Measurements from ENCODE around the gene C20orf204.
A peak's percentile ranks its signal among the peaks of the same experiment; 100 is the strongest.

Gene C20orf204

DNA sequence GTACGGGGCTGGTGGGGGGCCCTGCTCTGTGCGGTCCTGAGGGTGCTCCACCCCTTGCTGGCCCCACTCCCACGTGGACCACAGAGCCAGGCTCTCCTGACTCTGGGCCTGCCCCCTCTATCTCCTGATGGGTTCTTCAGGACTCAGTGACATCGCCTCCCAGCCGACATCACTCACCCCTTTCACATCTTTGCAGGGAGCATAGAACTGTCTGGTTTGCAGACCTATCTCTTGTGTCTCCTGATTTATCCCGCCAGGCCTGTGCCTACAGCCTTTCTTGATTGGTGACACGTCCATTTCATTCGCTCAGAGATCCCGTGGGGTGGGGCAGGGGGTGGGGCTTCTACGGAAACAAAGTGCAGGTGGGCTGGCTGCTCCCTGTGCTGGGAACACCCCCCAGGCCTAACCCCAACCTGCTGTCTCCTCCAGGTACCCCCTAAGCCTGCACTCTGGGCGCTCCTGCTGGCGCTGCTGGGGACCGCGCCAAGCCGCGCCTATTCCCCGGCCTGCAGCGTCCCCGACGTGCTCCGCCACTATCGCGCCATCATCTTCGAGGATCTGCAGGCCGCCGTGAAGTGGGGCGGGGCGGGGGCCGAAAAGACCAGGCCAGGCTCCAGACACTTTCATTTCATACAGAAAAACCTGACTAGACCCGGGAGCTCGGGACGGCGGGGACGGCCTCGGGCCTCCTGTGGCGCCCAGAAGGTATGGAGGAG is 1.7 kb downstream of the C20orf204 start:
- TF ChIP-seq, protein P1, sequence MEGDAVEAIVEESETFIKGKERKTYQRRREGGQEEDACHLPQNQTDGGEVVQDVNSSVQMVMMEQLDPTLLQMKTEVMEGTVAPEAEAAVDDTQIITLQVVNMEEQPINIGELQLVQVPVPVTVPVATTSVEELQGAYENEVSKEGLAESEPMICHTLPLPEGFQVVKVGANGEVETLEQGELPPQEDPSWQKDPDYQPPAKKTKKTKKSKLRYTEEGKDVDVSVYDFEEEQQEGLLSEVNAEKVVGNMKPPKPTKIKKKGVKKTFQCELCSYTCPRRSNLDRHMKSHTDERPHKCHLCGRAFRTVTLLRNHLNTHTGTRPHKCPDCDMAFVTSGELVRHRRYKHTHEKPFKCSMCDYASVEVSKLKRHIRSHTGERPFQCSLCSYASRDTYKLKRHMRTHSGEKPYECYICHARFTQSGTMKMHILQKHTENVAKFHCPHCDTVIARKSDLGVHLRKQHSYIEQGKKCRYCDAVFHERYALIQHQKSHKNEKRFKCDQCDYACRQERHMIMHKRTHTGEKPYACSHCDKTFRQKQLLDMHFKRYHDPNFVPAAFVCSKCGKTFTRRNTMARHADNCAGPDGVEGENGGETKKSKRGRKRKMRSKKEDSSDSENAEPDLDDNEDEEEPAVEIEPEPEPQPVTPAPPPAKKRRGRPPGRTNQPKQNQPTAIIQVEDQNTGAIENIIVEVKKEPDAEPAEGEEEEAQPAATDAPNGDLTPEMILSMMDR (IDR thresholded peaks at IDR 0.05; ENCODE audit: low read depth, low read length, missing control alignments) = no peak
- in situ Hi-C loops (cut with HindIII; ENCODE audit: low sequenced_read_pairs) = no loop called here
- no peak overlapping the region for H3K4me3 ChIP-seq (ENCODE audit: low read depth, low read length)
- no peak for DNase-seq (ENCODE audit: low read depth)

DNA sequence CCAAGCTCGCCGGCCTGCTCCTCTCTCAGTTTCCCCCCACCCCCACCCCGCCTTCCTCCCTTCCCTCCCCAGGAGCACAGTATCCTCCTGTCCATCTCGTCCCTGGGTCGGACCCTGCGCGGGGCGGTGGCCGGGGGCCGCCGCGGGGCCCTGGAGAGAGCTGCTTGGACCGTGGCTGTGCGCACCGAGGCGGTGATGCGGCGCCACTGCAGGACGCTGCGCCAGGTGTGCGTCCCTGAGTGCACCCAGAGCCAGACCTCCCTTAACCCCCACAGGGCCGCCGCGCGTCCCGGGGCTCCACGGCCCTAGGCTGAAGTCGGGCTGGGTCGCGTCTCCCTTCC is 2.2 kb downstream of the C20orf204 start:
- TF ChIP-seq, protein P1 (IDR thresholded peaks at IDR 0.05; ENCODE audit: low read depth, low read length, missing control alignments) = no peak
- no peak for DNase-seq (ENCODE audit: low read depth)
- no peak overlapping the region for H3K4me3 ChIP-seq (ENCODE audit: low read depth, low read length)

DNA sequence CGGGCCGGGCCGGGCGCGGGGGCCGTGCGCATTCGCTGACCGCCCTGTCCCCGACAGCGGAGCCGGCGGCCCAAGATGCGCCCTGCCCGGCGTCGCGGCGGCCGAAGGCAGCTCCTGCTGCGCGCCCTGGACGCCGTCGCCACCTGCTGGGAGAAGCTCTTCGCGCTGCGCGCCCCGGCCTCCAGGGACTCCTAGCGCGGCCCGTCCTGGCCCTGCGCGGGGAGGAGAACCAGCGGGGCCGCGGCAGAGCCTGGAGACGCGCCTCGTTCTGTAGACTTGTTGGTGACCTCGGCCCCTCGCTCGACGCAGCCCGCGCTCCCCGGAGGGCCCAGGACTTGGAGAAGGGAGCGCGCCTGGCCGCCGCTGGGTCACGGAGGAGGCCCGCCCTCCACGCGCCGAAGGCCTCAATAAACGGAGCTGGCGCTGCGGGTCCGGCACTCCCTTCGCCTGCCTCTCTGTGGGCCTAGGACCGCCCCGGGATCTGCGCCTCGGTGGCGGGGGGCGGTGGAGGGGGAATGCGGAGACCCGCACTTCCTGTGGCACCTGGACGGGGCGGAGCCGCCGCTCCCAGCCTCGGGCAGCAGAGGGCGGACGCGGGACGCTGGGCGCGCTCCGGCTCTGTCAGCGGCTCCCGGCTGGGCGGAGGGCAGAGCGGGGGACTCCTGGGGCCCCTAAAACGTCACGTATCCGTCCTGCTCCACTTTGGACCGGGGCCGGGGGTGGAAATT is 2.7 kb downstream of the C20orf204 start:
- in situ Hi-C loops (cut with HindIII; ENCODE audit: low sequenced_read_pairs) = no loop called here
- H3K4me3 ChIP-seq (ENCODE audit: low read depth, low read length) = peak overlapping the region; percentile 31
- DNase-seq (ENCODE audit: low read depth) = no peak
- TF ChIP-seq, protein P1 (IDR thresholded peaks at IDR 0.05; ENCODE audit: low read depth, low read length, missing control alignments) = peak; percentile 78

More for the DNA sequence above, 2.2 kb downstream of the C20orf204 start:
- in situ Hi-C loops (cut with HindIII; ENCODE audit: low sequenced_read_pairs) = no loop called here

DNA sequence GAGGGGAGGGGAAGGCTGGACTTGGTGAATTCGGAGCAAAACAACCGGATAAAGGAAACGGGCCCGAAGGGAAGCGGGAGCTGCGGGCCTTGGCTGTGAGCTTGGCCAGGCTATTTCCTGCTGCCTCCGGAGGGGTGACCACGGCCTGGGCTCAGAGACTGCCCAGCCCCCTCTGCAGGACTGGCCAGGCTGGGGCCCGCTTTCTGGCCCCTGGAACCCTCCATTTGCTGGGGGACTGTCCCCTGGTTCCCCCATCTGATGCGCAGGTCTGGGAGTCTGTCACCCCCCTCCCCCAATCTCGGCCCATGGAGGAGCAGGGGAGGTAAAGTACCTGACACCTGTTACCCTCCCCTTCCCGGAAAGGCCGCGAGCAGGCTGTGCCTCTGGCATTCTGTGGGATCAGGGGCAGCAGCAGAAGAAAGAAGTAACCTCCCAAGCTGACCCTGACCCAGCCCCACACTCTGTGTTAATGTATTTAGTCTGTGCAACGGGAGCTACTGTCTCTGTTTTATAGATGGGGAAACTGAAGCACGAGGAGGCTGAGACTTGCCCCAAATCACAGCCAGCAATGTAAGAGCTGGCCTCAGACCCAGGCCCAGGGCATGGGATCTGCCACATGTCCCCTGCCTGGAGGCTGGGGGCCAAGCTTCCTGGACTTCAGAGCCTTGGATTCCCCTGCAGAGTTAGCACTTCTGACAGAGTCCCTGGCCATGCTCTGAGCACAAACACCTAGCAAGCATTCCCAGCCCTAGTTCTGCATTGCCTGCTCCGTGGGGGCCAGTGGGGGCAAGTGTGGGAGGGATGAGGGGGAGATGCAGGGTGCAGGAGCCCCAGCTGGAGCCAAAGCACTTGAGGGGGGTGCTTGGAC is 3.5 kb downstream of the C20orf204 start:
- TF ChIP-seq, protein P1 (IDR thresholded peaks at IDR 0.05; ENCODE audit: low read depth, low read length, missing control alignments) = no peak

DNA sequence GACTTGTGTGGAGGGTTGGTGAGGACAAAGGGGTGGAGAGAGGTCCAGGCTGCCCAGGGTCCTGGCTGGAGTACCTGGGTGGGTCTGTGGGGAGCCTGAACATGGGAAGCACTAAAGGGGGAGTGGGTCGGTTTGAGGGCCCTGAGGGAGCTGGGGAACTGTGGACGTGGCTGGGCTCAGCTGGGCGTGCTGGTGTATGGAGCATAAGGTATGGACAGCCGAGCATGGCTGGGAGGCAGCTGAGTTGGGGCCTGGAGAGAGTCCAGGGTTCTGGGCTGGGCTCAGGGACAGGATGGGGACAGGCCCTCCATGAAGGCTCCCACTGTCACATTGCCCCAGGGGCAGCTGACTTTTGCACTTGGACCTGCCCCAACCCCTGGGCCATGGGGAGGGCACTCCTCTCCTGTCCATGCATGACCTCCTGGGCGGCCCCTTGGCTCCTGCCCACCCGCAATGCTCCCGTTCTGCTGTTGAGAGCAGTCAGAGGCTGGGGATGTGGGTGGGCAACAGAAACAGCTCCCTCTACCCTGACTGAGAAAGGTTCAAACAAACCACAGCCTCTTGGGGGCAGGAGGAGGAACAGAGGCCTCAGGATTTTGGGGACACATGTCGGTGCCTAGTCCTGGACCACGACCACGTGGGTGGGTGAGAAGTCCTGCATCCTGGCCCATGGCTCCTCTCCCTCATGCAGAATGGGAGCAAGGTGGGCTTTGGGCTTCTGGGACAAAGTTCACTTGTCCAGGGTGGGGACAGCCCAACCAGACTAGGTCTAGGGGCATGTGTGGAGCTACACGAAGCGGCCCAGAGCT is 4.5 kb downstream of the C20orf204 start:
- no peak for DNase-seq (ENCODE audit: low read depth)
- TF ChIP-seq, protein P1 (IDR thresholded peaks at IDR 0.05; ENCODE audit: low read depth, low read length, missing control alignments) = no peak
- in situ Hi-C loops (cut with HindIII; ENCODE audit: low sequenced_read_pairs) = no loop called here
- H3K4me3 ChIP-seq (ENCODE audit: low read depth, low read length) = no peak overlapping the region

More for the DNA sequence above, 3.5 kb downstream of the C20orf204 start:
- in situ Hi-C loops (cut with HindIII; ENCODE audit: low sequenced_read_pairs) = no loop called here
- DNase-seq (ENCODE audit: low read depth) = no peak
- H3K4me3 ChIP-seq (ENCODE audit: low read depth, low read length) = peak overlapping the region; percentile 31

Measured in astrocyte of the cerebellum (primary cell).